ENCODE measurements around the gene METTL25.

METTL25 gene

DNA sequence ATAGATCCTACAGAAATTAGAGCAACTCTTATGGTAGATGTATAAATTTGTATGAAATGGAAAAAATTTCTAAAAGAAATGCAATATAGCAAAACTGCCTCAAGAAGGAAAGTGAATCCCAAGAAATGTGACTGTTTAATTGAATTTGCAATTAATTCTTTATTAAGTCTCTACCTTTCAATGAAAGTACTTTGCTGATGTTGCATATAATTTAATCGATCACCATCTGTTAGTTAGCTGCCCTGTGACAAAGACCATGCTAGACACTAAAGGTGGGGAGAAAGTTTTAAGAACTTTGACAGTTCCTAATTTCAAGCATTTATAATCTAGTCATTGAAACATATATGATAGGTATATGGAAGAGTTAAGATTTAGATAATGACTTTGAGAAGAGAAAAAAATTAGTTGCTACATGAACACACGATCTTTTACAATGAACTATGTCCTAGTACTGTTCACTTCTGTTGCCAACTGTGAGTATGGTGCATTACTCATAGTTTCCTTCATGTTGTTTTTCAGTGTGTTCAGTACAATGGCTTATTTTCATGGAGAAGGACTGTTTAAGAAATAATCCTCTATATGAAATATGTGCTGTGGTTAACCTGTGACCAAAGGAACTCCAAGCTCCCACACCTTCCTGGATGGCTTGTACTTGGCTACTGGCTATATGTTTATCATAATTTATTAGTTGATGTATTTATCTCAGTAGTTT lies 128.4 kb downstream of the METTL25 start:
- no peaks in the 10 kb centered on the region for H3K4me1 ChIP-seq (ENCODE audit: low read depth, poor library complexity, severe bottlenecking)
- H4K20me1 ChIP-seq (ENCODE audit: insufficient read depth), result no peaks in the 10 kb centered on the region
- H2AFZ ChIP-seq (ENCODE audit: low read depth), result no peak overlapping the region
- H3K4me3 ChIP-seq (IDR thresholded peaks at IDR 0.05; ENCODE audit: insufficient read depth, low read depth, low read length), result no peak overlapping the region
- no peak overlapping the region for H3K4me2 ChIP-seq
- H3K27me3 ChIP-seq (ENCODE audit: insufficient read depth, low read depth), result no peaks in the 10 kb centered on the region
- H3K9ac ChIP-seq, result no peak overlapping the region
- H3K79me2 ChIP-seq (ENCODE audit: insufficient read depth, low read depth), result no peaks in the 10 kb centered on the region
- H3K27ac ChIP-seq, result no peak overlapping the region
- TF ChIP-seq, protein P1, sequence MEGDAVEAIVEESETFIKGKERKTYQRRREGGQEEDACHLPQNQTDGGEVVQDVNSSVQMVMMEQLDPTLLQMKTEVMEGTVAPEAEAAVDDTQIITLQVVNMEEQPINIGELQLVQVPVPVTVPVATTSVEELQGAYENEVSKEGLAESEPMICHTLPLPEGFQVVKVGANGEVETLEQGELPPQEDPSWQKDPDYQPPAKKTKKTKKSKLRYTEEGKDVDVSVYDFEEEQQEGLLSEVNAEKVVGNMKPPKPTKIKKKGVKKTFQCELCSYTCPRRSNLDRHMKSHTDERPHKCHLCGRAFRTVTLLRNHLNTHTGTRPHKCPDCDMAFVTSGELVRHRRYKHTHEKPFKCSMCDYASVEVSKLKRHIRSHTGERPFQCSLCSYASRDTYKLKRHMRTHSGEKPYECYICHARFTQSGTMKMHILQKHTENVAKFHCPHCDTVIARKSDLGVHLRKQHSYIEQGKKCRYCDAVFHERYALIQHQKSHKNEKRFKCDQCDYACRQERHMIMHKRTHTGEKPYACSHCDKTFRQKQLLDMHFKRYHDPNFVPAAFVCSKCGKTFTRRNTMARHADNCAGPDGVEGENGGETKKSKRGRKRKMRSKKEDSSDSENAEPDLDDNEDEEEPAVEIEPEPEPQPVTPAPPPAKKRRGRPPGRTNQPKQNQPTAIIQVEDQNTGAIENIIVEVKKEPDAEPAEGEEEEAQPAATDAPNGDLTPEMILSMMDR (conservative IDR thresholded peaks at IDR 0.05; ENCODE audit: low read depth, low read length), result no peak
- no peaks in the 10 kb centered on the region for H3K36me3 ChIP-seq (ENCODE audit: insufficient read depth)

DNA sequence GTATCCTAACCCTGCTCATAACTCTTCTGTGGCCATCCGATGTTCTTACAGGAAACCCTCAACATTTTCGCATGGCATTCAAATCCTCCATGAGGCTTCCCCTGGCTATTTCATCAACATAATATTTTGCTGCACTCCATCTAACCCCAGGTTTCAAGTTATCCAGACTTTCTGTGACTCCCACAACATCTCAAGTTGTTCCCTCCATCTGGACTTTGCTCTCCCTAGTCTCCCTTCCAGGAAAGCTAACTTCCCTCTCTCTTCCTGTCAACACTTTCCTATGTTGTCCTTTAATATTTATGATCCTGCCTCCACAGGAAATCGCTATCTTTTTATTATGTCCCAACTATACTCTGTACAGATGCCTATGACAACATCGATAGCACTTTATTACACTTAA lies 146.1 kb downstream of the METTL25 start:
- H3K9ac ChIP-seq, result no peak overlapping the region
- H3K4me1 ChIP-seq (ENCODE audit: low read depth, poor library complexity, severe bottlenecking), result no peaks in the 10 kb centered on the region
- H3K27ac ChIP-seq, result no peak overlapping the region
- TF ChIP-seq, protein P1 (conservative IDR thresholded peaks at IDR 0.05; ENCODE audit: low read depth, low read length), result no peak
- no peak overlapping the region for H3K4me2 ChIP-seq
- no peaks in the 10 kb centered on the region for H3K36me3 ChIP-seq (ENCODE audit: insufficient read depth)
- no peak overlapping the region for H3K4me3 ChIP-seq (IDR thresholded peaks at IDR 0.05; ENCODE audit: insufficient read depth, low read depth, low read length)
- H3K79me2 ChIP-seq (ENCODE audit: insufficient read depth, low read depth), result no peaks in the 10 kb centered on the region
- no peaks in the 10 kb centered on the region for H3K27me3 ChIP-seq (ENCODE audit: insufficient read depth, low read depth)
- H4K20me1 ChIP-seq (ENCODE audit: insufficient read depth), result no peaks in the 10 kb centered on the region
- no peak overlapping the region for H2AFZ ChIP-seq (ENCODE audit: low read depth)

DNA sequence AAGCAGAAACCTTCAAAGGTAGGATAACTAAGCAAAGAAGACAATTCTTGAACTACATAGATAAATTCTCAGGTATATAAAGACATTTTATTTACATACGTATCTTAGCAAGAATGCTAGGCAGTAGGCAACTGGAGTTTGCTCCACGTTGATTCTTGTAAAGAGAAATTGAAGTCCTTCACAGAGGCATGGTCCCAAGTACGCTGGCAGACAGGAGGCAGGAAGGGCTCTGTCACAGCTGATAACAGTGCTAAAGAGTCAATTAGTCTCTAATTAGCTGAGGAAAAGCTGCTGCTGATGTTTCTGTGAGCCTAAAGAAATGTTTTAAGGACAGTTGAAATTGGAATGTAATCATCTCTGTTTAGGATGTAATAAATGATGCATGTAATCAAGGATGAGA lies 146.8 kb downstream of the METTL25 start:
- Histone ChIP-seq H3K36me3 (ENCODE audit: insufficient read depth) (no peaks in the 10 kb centered on the region), H3K27me3 (ENCODE audit: insufficient read depth, low read depth) (no peaks in the 10 kb centered on the region), H3K27ac (no peak overlapping the region), H3K9ac (no peak overlapping the region), H3K79me2 (ENCODE audit: insufficient read depth, low read depth) (no peaks in the 10 kb centered on the region), H3K4me1 (ENCODE audit: low read depth, poor library complexity, severe bottlenecking) (no peaks in the 10 kb centered on the region), H3K4me2 (no peak overlapping the region), H3K4me3 (IDR thresholded peaks at IDR 0.05; ENCODE audit: insufficient read depth, low read depth, low read length) (no peak overlapping the region), H2AFZ (ENCODE audit: low read depth) (no peak overlapping the region), H4K20me1 (ENCODE audit: insufficient read depth) (no peaks in the 10 kb centered on the region)
- TF ChIP-seq, protein P1 (conservative IDR thresholded peaks at IDR 0.05; ENCODE audit: low read depth, low read length), result no peak

DNA sequence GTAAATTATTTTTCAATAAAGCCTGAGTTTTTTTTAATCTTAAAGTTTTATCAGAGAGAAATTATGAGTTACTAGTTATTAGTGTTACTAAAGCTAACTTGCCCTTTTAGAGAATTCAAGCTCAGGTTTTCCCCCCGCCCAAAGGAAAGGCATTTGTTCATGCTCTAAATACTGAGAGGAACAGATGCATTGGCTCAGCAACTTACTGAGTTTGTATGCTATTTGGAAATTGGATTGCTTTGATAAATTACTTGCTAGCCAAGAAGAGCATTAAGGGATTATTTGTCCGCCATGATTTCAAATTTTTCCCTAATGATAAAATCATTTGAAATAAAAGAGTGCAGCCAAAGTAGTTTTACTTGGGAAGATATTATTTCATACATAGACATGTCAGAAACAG lies 149.4 kb downstream of the METTL25 start:
- H3K79me2 ChIP-seq (ENCODE audit: insufficient read depth, low read depth), result no peaks in the 10 kb centered on the region
- no peaks in the 10 kb centered on the region for H3K27me3 ChIP-seq (ENCODE audit: insufficient read depth, low read depth)
- H2AFZ ChIP-seq (ENCODE audit: low read depth), result no peak overlapping the region
- H3K36me3 ChIP-seq (ENCODE audit: insufficient read depth), result no peaks in the 10 kb centered on the region
- H3K4me2 ChIP-seq, result no peak overlapping the region
- no peaks in the 10 kb centered on the region for H4K20me1 ChIP-seq (ENCODE audit: insufficient read depth)
- no peak overlapping the region for H3K27ac ChIP-seq
- H3K9ac ChIP-seq, result no peak overlapping the region
- no peak overlapping the region for H3K4me3 ChIP-seq (IDR thresholded peaks at IDR 0.05; ENCODE audit: insufficient read depth, low read depth, low read length)
- TF ChIP-seq, protein P1 (conservative IDR thresholded peaks at IDR 0.05; ENCODE audit: low read depth, low read length), result no peak
- H3K4me1 ChIP-seq (ENCODE audit: low read depth, poor library complexity, severe bottlenecking), result no peaks in the 10 kb centered on the region

Measured in KMS-11 (cell line).